H9 (cell line): ENCODE results near the gene PNPLA2. TPM values are rescaled to one million over a fixed set of nuclear protein-coding genes. Genes with fewer than 3 reads are reported as not detected.

Experiments used
- DNase-seq: peaks from one replicate; pipeline ENCODE4 v3.0.0-alpha.2; 2017
- H2AFZ ChIP-seq: one replicate; pipeline ENCODE4 v1.6.1; 2013; ENCODE audit warnings: mild to moderate bottlenecking, low read length, control low read depth, moderate library complexity
- H2AK5ac ChIP-seq: 2 replicates; pipeline ENCODE4 v1.6.1; 2013; ENCODE audit warnings: low read length, control low read depth, mixed read lengths; ENCODE audit not compliant: insufficient read length
- H2BK120ac ChIP-seq: one replicate; pipeline ENCODE4 v1.6.1; 2013; ENCODE audit warnings: low read depth, mild to moderate bottlenecking, low read length, control low read depth, inconsistent platforms; ENCODE audit not compliant: poor library complexity, severe bottlenecking
- H2BK12ac ChIP-seq: 2 replicates; pipeline ENCODE4 v1.6.1; 2013; ENCODE audit warnings: low read length, control low read depth, mixed read lengths, low read depth; ENCODE audit not compliant: insufficient read length
- H2BK15ac ChIP-seq: 2 replicates; pipeline ENCODE4 v1.6.1; 2013; ENCODE audit warnings: low read depth, low read length, control low read depth
- H2BK20ac ChIP-seq: one replicate; pipeline ENCODE4 v1.6.1; 2013; ENCODE audit warnings: low read depth, mild to moderate bottlenecking, low read length, control low read depth, inconsistent platforms; ENCODE audit not compliant: poor library complexity, severe bottlenecking
- H2BK5ac ChIP-seq: 2 replicates; pipeline ENCODE4 v1.6.1; 2013; ENCODE audit warnings: low read length, control low read depth, mixed read lengths; ENCODE audit not compliant: insufficient read length
- H3K14ac ChIP-seq: 2 replicates; pipeline ENCODE4 v1.6.1; 2013; ENCODE audit warnings: low read length, control low read depth; ENCODE audit not compliant: insufficient read depth
- H3K18ac ChIP-seq: 2 replicates; pipeline ENCODE4 v1.6.1; 2013; ENCODE audit warnings: low read depth, mild to moderate bottlenecking, mixed read lengths, low read length, control low read depth; ENCODE audit not compliant: insufficient read length
- H3K23ac ChIP-seq: 2 replicates; pipeline ENCODE4 v1.6.1; 2013; ENCODE audit warnings: low read length, control low read depth, mixed read lengths, low read depth; ENCODE audit not compliant: insufficient read length
- H3K23me2 ChIP-seq: 2 replicates; pipeline ENCODE4 v1.6.1; 2013; ENCODE audit warnings: low read depth, mild to moderate bottlenecking, mixed read lengths, low read length, control low read depth; ENCODE audit not compliant: insufficient read length, poor library complexity, severe bottlenecking
- H3K27ac ChIP-seq: 2 replicates; pipeline ENCODE4 v1.5.1; 2013; ENCODE audit warnings: low read length, control low read depth, mixed read lengths, low read depth; ENCODE audit not compliant: insufficient read length
- H3K27me3 ChIP-seq: 2 replicates; pipeline ENCODE4 v1.6.1; 2013; ENCODE audit warnings: low read length, control low read depth, inconsistent platforms; ENCODE audit not compliant: insufficient read depth
- H3K4ac ChIP-seq: 2 replicates; pipeline ENCODE4 v1.6.1; 2013; ENCODE audit warnings: low read depth, mild to moderate bottlenecking, control low read depth, inconsistent platforms, low read length, moderate library complexity
- H3K4me1 ChIP-seq: 2 replicates; pipeline ENCODE4 v1.6.1; 2013; ENCODE audit warnings: low read length, control low read depth, inconsistent platforms; ENCODE audit not compliant: insufficient read depth
- H3K4me2 ChIP-seq: 2 replicates; pipeline ENCODE4 v1.6.1; 2013; ENCODE audit warnings: low read length, control low read depth, mixed read lengths; ENCODE audit not compliant: insufficient read length, insufficient read depth
- H3K56ac ChIP-seq: 2 replicates; pipeline ENCODE4 v1.6.1; 2013; ENCODE audit warnings: low read depth, mild to moderate bottlenecking, mixed read lengths, low read length, control low read depth; ENCODE audit not compliant: insufficient read length
- H3K79me1 ChIP-seq: 2 replicates; pipeline ENCODE4 v1.6.1; 2013; ENCODE audit warnings: low read depth, mild to moderate bottlenecking, moderate library complexity, low read length, control low read depth, inconsistent platforms; ENCODE audit not compliant: insufficient read depth, poor library complexity, severe bottlenecking
- H3K79me2 ChIP-seq: 2 replicates; pipeline ENCODE4 v1.6.1; 2013; ENCODE audit warnings: low read length, control low read depth, inconsistent platforms; ENCODE audit not compliant: insufficient read depth
- H3K9ac ChIP-seq: 2 replicates; pipeline ENCODE4 v1.6.1; 2013; ENCODE audit warnings: low read length, control low read depth, mixed read lengths; ENCODE audit not compliant: insufficient read length; ENCODE audit errors: extremely low read depth
- H3K9me3 ChIP-seq: one replicate; pipeline ENCODE4 v1.6.1; 2013; ENCODE audit warnings: low read depth, low read length, inconsistent platforms; ENCODE audit not compliant: control insufficient read depth
- H3T11ph ChIP-seq: one replicate; pipeline ENCODE4 v1.6.1; 2013; ENCODE audit warnings: mild to moderate bottlenecking, low read length, control low read depth, inconsistent platforms
- H4K20me1 ChIP-seq: one replicate; pipeline ENCODE4 v1.6.1; 2013; ENCODE audit not compliant: control insufficient read depth, insufficient read length, insufficient read depth
- H4K5ac ChIP-seq: 2 replicates; pipeline ENCODE4 v1.6.1; 2013; ENCODE audit warnings: low read depth, mild to moderate bottlenecking, mixed read lengths, low read length, control low read depth; ENCODE audit not compliant: insufficient read length
- H4K8ac ChIP-seq: replicated peaks from 2 replicates; pipeline ENCODE4 v1.6.1; 2013; ENCODE audit warnings: low read length, control low read depth, mixed read lengths, low read depth; ENCODE audit not compliant: insufficient read length
- H4K91ac ChIP-seq: 2 replicates; pipeline ENCODE4 v1.6.1; 2013; ENCODE audit warnings: low read depth, mild to moderate bottlenecking, moderate library complexity, mixed read lengths, low read length, control low read depth; ENCODE audit not compliant: insufficient read length
- H3K27ac Mint-ChIP-seq, 3 experiments: 2 replicates in 2 of 3; 3 replicates in 1 of 3; pipeline ENCODE4 v1.8.0; 2020 to 2021; ENCODE audit warnings: mixed read lengths in 3 of 3, mild to moderate bottlenecking in 1 of 3, moderate library complexity in 1 of 3
- H3K27me3 Mint-ChIP-seq: 2 replicates; pipeline ENCODE4 v1.8.0; 2021; ENCODE audit warnings: low read depth, mild to moderate bottlenecking, moderate library complexity, mixed read lengths
- H3K36me3 Mint-ChIP-seq, 3 experiments: 2 replicates in 2 of 3; 3 replicates in 1 of 3; pipeline ENCODE4 v1.8.0; 2020 to 2021; ENCODE audit warnings: low read depth in 3 of 3, mixed read lengths in 3 of 3; ENCODE audit not compliant: insufficient read depth in 1 of 3
- H3K4me1 Mint-ChIP-seq, 2 experiments: 2 replicates each; pipeline ENCODE4 v1.8.0; 2020; ENCODE audit warnings: mixed read lengths in 2 of 2
- H3K4me3 Mint-ChIP-seq, 2 experiments: 2 replicates in 1 of 2; 3 replicates in 1 of 2; pipeline ENCODE4 v1.8.0; 2020 to 2021; ENCODE audit warnings: mild to moderate bottlenecking in 2 of 2, mixed read lengths in 2 of 2, moderate library complexity in 1 of 2
- H3K9me3 Mint-ChIP-seq, 2 experiments: 2 replicates in 1 of 2; 3 replicates in 1 of 2; pipeline ENCODE4 v1.8.0; 2020; ENCODE audit warnings: mild to moderate bottlenecking in 2 of 2, mixed read lengths in 2 of 2, moderate library complexity in 1 of 2
- WGBS: extraction: QIAGEN DNeasy Blood & Tissue Kit; methylation state at CpG from one replicate; pipeline ENCODE4 v1.1.7; 2013; ENCODE audit warnings: missing lambda C conversion rate, low lambda C conversion rate, mixed read lengths; ENCODE audit not compliant: insufficient read length; ENCODE audit errors: extremely low coverage; 5-methylcytosine and 5-hydroxymethylcytosine counted together
- total RNA-seq: library from RNA; stranded (reverse); gene quantifications from 2 replicates; pipeline ENCODE4 v1.2.1, GENCODE V29; 2021
- TF ChIP-seq, protein P1 (sequence below): fragments of 200-600 bp; sonication (generic); conservative IDR thresholded peaks from 3 replicates; pipeline ENCODE4 v1.8.0; 2021; ENCODE audit warnings: antibody characterized with exemption, mild to moderate bottlenecking

PNPLA2 gene
- total RNA-seq, 1 experiment from 2014 or later, result 67.3 TPM

DNA sequence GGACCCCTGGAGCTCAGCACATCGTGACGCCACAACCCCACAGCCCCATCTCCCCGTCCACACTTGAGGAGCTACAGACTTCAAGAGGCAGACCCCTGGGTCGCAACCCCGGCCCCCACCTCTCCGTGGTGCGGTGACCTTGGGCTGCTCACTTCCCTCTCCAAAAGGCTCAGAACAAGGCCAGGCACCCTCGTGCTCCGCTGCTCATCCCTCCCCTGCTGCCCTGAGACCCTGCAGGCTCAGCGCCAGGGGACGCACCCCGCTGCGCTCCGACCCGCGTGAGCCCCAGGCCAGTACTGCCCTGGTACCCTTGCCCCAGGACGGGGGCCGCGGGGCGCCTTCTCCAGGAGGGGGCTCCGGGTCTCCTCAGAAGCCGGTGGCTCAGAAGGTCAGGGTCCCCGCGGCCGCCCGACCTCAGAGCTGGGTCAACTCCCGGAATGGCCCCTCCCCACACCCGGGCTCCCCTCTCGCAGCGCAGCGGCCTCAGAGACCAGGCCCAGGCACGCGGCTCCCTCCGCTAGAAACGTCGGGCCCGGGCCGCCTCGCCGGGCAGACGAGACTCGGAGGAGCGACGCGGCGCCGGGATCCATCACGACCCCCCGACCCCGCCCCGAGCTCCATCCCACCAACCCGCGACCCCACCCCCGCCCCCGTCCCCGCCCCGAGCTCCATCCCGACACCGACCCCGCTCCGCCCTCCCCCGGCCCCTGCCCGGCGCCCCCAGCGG, 42.0 kb upstream of the PNPLA2 start:
- Histone ChIP-seq H3K4ac (no peak overlapping the region), H2AK5ac (no peak overlapping the region), H3K4me1 (no peaks in the 10 kb centered on the region; the same call in 1 of the 2 replicates), H2BK15ac (no peak overlapping the region), H3K79me2 (peaks cover 4% of the 10 kb centered on the region; the same call in 1 of the 2 replicates), H2BK5ac (no peak overlapping the region), H3K23me2 (peaks cover 17% of the 10 kb centered on the region), H3K56ac (no peak overlapping the region), H3K27me3 (no peaks in the 10 kb centered on the region), H3K27ac (no peak overlapping the region), H4K5ac (no peak overlapping the region), H3K18ac (peak overlapping the region; percentile 1), H2BK12ac (no peak overlapping the region), H4K8ac (no peak overlapping the region), H2BK20ac (no peak overlapping the region), H3K9me3 (no peaks in the 10 kb centered on the region), H4K91ac (no peak overlapping the region), H3K23ac (no peak overlapping the region), H3K79me1 (peaks cover 12% of the 10 kb centered on the region), H2AFZ (no peak overlapping the region), H3K14ac (peak overlapping the region; percentile 16; the same call in 1 of the 2 replicates), H3K9ac (peak overlapping the region; percentile 55), H4K20me1 (no peaks in the 10 kb centered on the region), H3T11ph (no peak overlapping the region), H2BK120ac (no peak overlapping the region), H3K4me2 (peak overlapping the region; percentile 78)
- Mint-ChIP-seq H3K4me1 (peaks cover 19 to 27% of the 10 kb centered on the region in 2 experiments), H3K9me3 (no peaks in the 10 kb centered on the region), H3K27ac (peak overlapping the region; percentile 53 to 88 (median 59); a peak in 6 of 7 replicates), H3K27me3 (no peaks in the 10 kb centered on the region), H3K36me3 (peaks cover 4 to 17% (median 13%) of the 10 kb centered on the region in 3 experiments; a peak in 6 of 7 replicates), H3K4me3 (peak overlapping the region; percentile 82 to 91)
- WGBS, result no CpG with 5 or more reads among the region's 65 CpGs
- DNase-seq, result peak; percentile 83
- TF ChIP-seq, protein P1, sequence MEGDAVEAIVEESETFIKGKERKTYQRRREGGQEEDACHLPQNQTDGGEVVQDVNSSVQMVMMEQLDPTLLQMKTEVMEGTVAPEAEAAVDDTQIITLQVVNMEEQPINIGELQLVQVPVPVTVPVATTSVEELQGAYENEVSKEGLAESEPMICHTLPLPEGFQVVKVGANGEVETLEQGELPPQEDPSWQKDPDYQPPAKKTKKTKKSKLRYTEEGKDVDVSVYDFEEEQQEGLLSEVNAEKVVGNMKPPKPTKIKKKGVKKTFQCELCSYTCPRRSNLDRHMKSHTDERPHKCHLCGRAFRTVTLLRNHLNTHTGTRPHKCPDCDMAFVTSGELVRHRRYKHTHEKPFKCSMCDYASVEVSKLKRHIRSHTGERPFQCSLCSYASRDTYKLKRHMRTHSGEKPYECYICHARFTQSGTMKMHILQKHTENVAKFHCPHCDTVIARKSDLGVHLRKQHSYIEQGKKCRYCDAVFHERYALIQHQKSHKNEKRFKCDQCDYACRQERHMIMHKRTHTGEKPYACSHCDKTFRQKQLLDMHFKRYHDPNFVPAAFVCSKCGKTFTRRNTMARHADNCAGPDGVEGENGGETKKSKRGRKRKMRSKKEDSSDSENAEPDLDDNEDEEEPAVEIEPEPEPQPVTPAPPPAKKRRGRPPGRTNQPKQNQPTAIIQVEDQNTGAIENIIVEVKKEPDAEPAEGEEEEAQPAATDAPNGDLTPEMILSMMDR, result no peak
